GM19397 (cell line): ENCODE results near the gene KLHL28.
"Not testable (repeated sequence)": the region's sequence is repeated elsewhere in the genome, so short reads cannot be mapped to it uniquely, and the experiment has no call there.

Experiments
- ATAC-seq: cut with Tn5 transposase; IDR thresholded peaks from one replicate; pipeline ENCODE4 v1.9.1; 2021; ENCODE audit warnings: mild to moderate bottlenecking, moderate library complexity; ENCODE audit not compliant: unreplicated experiment

KLHL28 gene

DNA sequence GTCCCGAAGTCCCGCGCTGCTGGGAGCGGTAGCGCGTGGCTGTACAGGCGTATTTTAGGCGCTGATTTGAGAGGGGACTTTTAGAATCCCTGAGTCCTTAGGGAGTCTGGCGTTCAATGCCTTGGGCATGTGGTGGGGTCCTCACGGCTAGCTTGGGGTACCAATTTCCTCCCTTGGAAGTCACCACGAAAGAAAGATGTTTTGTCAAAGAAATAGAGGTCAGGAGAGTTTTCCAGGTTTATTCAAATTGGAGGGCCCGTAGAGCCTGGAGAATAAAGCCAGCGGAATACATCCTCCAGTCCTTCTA is 63.9 kb downstream of the KLHL28 start:
- no peak for ATAC-seq

- ATAC-seq, result peak; percentile 93
These were observed 64.5 kb downstream of the KLHL28 start for GRCh38 chr14:44897041-44897844.

- no peak for ATAC-seq
These were observed 65.3 kb downstream of the KLHL28 start for GRCh38 chr14:44896275-44897040.

GRCh38 chr14:44895716-44896115 is 66.0 kb downstream of the KLHL28 start:
- ATAC-seq, result no peak

DNA sequence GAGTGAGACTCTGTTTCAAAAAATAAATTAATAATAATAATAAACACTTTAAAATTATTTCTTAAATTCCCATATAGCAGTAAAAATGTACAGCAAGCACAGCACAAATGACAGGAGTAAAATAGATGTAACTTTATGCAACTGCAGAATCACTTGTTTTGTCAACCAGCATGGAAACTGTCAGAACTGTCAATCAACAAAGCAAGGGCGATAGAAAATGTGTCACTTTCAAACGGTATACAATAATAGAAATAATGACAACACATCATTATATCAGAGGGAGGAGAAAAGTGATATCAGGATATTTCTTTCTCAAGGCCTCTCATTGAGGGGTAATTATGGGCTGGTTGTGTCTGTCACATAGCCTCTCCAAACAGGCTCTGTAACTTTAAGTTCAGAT is 68.2 kb downstream of the KLHL28 start:
- ATAC-seq, result no peak

- ATAC-seq, result not testable (repeated sequence)
These were observed 69.9 kb downstream of the KLHL28 start for GRCh38 chr14:44891726-44892372.

- no peak for ATAC-seq
These were observed 71.9 kb downstream of the KLHL28 start for GRCh38 chr14:44889595-44890471.

GRCh38 chr14:44887596-44887955 is 74.2 kb downstream of the KLHL28 start:
- no peak for ATAC-seq

DNA sequence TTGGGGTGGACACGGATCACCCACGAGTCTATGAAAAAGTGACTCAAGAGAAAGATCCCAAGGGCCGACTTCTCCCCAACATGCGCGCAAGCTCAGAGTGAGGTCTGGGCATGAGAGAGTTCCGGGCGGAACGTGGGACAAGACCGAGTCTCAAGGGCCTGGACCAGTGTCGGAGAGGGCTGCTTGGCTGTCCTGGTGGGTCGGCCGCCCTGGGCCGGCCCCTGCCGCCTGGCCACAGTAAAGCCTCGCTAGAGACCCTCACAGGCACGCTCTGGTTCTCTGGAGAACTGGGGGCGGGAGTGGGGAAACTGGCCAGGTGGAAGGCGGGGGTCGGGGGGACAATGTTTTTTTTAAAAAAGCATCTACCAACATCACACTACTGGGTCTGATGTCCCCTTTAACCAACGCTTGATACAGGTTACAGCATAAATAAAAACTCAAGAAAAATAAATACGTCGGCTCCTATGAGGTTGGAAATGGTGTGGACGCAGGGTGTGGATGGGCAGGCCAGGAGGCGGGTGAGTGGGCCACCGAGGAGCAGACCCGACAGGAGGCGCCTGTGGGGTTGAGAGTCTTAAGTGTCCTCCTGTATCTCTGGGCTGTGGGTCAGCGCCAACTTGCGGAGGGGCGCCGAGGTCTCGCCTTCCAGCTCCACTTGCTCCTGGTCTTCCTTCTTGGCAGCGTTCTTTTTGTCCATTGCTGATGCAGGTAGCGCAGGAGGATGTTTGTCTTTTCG is 74.7 kb downstream of the KLHL28 start:
- no peak for ATAC-seq

DNA sequence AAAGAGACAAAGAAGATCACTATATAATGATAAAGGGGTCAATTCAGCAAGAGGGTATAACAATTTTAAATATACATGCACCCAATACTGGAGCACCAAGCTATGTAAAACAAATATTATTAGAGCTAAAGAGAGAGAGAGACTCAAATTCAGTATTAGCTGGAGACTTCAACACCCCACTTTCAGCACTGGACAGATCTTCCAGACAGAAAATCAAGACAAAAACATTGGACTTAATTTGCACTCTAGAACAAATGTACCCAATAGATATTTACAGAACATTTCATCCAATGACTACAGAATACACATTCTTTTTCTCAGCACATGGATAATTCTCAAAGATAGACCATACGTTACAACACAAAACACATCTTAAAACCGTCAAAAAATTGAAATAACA is 81.0 kb downstream of the KLHL28 start:
- ATAC-seq, result no peak
